Muscle layer of duodenum (tissue), 2 donors: ENCODE measurements around the gene RANGAP1.
"Not testable (repeated sequence)": the region's sequence is repeated elsewhere in the genome, so short reads cannot be mapped to it uniquely, and the experiment has no call there.

Source experiments
- H3K27ac ChIP-seq: one replicate; pipeline ENCODE4 v1.7.0; 2013; ENCODE audit warnings: mild to moderate bottlenecking, low read length
- H3K27me3 ChIP-seq: one replicate; pipeline ENCODE4 v1.7.0; 2013; ENCODE audit warnings: low read depth, mild to moderate bottlenecking, control low read depth, low read length
- H3K36me3 ChIP-seq, 2 donors: one replicate each; pipeline ENCODE4 v1.7.0; 2013; ENCODE audit warnings: low read length in 2 of 2, control low read depth in 1 of 2, mild to moderate bottlenecking in 1 of 2; ENCODE audit not compliant: insufficient read depth in 2 of 2, control insufficient read depth in 1 of 2
- H3K4me1 ChIP-seq, 2 donors: one replicate each; pipeline ENCODE4 v1.7.0; 2013; ENCODE audit warnings: low read length in 2 of 2, mild to moderate bottlenecking in 2 of 2, control low read depth in 1 of 2, moderate library complexity in 1 of 2; ENCODE audit not compliant: insufficient read depth in 2 of 2, control insufficient read depth in 1 of 2
- H3K4me3 ChIP-seq, 2 donors: one replicate each; pipeline ENCODE4 v1.7.0; 2013; ENCODE audit warnings: low read length in 2 of 2, low read depth in 1 of 2, mild to moderate bottlenecking in 1 of 2
- H3K9me3 ChIP-seq, 2 donors: one replicate each; pipeline ENCODE4 v1.7.0; 2013; ENCODE audit warnings: low read length in 2 of 2, control low read depth in 1 of 2, mild to moderate bottlenecking in 1 of 2; ENCODE audit not compliant: control insufficient read depth in 1 of 2
- donor health status: healthy.

The RANGAP1 gene

GRCh38 chr22:41296826-41297667, 11.1 kb upstream of the RANGAP1 start:
- H3K36me3 ChIP-seq: no peaks in the 10 kb centered on the region
- H3K4me3 ChIP-seq: no peak overlapping the region
- H3K27me3 ChIP-seq: no peaks in the 10 kb centered on the region
- no peaks in the 10 kb centered on the region for H3K9me3 ChIP-seq
- H3K4me1 ChIP-seq: peaks cover 0 to 6% of the 10 kb centered on the region in 2 donors
- H3K27ac ChIP-seq: no peak overlapping the region

GRCh38 chr22:41294816-41295215, 8.8 kb upstream of the RANGAP1 start:
- not testable (repeated sequence) for H3K27ac ChIP-seq, H3K36me3 ChIP-seq, H3K9me3 ChIP-seq, H3K4me3 ChIP-seq, H3K27me3 ChIP-seq, H3K4me1 ChIP-seq

- Histone ChIP-seq H3K27me3 (no peaks in the 10 kb centered on the region), H3K36me3 (peaks cover 0 to 5% of the 10 kb centered on the region in 2 donors), H3K27ac (peak overlapping the region; percentile 14), H3K4me3 (no peak overlapping the region), H3K4me1 (peaks cover 0 to 7% of the 10 kb centered on the region in 2 donors), H3K9me3 (no peaks in the 10 kb centered on the region)
These were observed 4.6 kb upstream of the RANGAP1 start for GRCh38 chr22:41290262-41291221.

GRCh38 chr22:41289671-41290070, 3.7 kb upstream of the RANGAP1 start:
- Histone ChIP-seq H3K27me3 (no peaks in the 10 kb centered on the region), H3K4me1 (peaks cover 0 to 15% of the 10 kb centered on the region in 2 donors), H3K36me3 (peaks cover 0 to 5% of the 10 kb centered on the region in 2 donors), H3K9me3 (no peaks in the 10 kb centered on the region), H3K27ac (no peak overlapping the region), H3K4me3 (no peak overlapping the region)

- no peaks in the 10 kb centered on the region for H3K27me3 ChIP-seq
- no peaks in the 10 kb centered on the region for H3K9me3 ChIP-seq
- peaks cover 0 to 19% of the 10 kb centered on the region in 2 donors for H3K4me1 ChIP-seq
- peaks cover 2 to 5% of the 10 kb centered on the region in 2 donors for H3K36me3 ChIP-seq
- H3K27ac ChIP-seq: peak overlapping the region; percentile 41
- H3K4me3 ChIP-seq: no peak overlapping the region
These were observed 2.4 kb upstream of the RANGAP1 start for GRCh38 chr22:41288245-41288946.

GRCh38 chr22:41286639-41287091, 678 bp upstream of the RANGAP1 start:
- Histone ChIP-seq H3K27me3 (no peaks in the 10 kb centered on the region), H3K4me1 (peaks cover 0 to 19% of the 10 kb centered on the region in 2 donors), H3K9me3 (no peaks in the 10 kb centered on the region), H3K27ac (peak overlapping the region; percentile 92), H3K36me3 (peaks cover 5 to 10% of the 10 kb centered on the region in 2 donors), H3K4me3 (peak overlapping the region; percentile 93 to 100)

- Histone ChIP-seq H3K9me3 (no peaks in the 10 kb centered on the region), H3K4me1 (peaks cover 0 to 19% of the 10 kb centered on the region in 2 donors), H3K27me3 (no peaks in the 10 kb centered on the region)
These were observed 557 bp downstream of the RANGAP1 start for GRCh38 chr22:41285441-41285819.

GRCh38 chr22:41284465-41284864, 1.5 kb downstream of the RANGAP1 start:
- Histone ChIP-seq H3K36me3 (peaks cover 17 to 22% of the 10 kb centered on the region in 2 donors), H3K9me3 (no peaks in the 10 kb centered on the region), H3K4me3 (peak overlapping the region in 1 of 2 donors; percentile 100), H3K4me1 (peaks cover 0 to 19% of the 10 kb centered on the region in 2 donors), H3K27ac (no peak overlapping the region), H3K27me3 (no peaks in the 10 kb centered on the region)

More at GRCh38 chr22:41285441-41285819, 557 bp downstream of the RANGAP1 start:
- Histone ChIP-seq H3K36me3 (peaks cover 13 to 16% of the 10 kb centered on the region in 2 donors), H3K27ac (peak overlapping the region; percentile 87), H3K4me3 (peak overlapping the region; percentile 85 to 100)

- H3K4me3 ChIP-seq: no peak overlapping the region
- H3K9me3 ChIP-seq: no peaks in the 10 kb centered on the region
- H3K36me3 ChIP-seq: peaks cover 29 to 41% of the 10 kb centered on the region in 2 donors
- peaks cover 0 to 13% of the 10 kb centered on the region in 2 donors for H3K4me1 ChIP-seq
- no peaks in the 10 kb centered on the region for H3K27me3 ChIP-seq
- no peak overlapping the region for H3K27ac ChIP-seq
These were observed 5.1 kb downstream of the RANGAP1 start for GRCh38 chr22:41280854-41281253.

GRCh38 chr22:41280065-41280464, 5.9 kb downstream of the RANGAP1 start:
- Histone ChIP-seq H3K36me3 (peaks cover 29 to 41% of the 10 kb centered on the region in 2 donors), H3K4me1 (peaks cover 0 to 7% of the 10 kb centered on the region in 2 donors)

More at GRCh38 chr22:41280065-41280464, 5.9 kb downstream of the RANGAP1 start:
- H3K9me3 ChIP-seq: no peaks in the 10 kb centered on the region
- H3K27ac ChIP-seq: no peak overlapping the region
- H3K4me3 ChIP-seq: no peak overlapping the region
- no peaks in the 10 kb centered on the region for H3K27me3 ChIP-seq
